ENCODE measurements around the gene ADGB.
"Not testable (repeated sequence)": the region's sequence is repeated elsewhere in the genome, so short reads cannot be mapped to it uniquely, and the experiment has no call there.

The ADGB gene

DNA sequence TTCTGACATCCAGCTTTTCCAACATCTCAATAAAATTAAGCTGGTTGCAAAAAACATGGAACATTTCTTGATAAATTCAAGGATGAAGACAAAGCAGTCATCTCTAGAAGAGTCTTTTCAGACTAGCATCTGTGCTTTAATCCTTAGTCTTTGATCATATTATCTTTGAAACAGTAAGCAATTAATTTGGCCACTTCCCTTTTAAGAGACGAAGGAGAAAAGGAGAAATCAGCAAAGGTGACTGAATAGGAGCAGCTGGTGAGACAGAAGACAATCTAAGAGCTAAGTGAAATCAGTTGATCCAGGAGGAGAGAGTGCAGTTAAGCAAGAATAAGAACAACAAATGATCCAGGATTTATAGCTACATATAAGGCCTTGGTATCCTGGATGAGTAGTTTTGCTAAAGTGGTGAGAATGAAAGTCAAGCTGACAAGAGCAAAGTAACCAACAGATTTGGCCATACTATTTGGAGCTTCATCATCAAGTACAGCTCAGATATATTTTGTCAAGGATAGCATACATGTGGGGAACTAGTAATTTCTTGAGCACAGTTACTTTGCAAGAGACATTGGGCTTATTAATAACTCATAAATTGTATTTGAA is 215.5 kb downstream of the ADGB start:
- DNase-seq (ENCODE audit: low read depth in 2 of 2, low spot score in 1 of 2) = no peak

DNA sequence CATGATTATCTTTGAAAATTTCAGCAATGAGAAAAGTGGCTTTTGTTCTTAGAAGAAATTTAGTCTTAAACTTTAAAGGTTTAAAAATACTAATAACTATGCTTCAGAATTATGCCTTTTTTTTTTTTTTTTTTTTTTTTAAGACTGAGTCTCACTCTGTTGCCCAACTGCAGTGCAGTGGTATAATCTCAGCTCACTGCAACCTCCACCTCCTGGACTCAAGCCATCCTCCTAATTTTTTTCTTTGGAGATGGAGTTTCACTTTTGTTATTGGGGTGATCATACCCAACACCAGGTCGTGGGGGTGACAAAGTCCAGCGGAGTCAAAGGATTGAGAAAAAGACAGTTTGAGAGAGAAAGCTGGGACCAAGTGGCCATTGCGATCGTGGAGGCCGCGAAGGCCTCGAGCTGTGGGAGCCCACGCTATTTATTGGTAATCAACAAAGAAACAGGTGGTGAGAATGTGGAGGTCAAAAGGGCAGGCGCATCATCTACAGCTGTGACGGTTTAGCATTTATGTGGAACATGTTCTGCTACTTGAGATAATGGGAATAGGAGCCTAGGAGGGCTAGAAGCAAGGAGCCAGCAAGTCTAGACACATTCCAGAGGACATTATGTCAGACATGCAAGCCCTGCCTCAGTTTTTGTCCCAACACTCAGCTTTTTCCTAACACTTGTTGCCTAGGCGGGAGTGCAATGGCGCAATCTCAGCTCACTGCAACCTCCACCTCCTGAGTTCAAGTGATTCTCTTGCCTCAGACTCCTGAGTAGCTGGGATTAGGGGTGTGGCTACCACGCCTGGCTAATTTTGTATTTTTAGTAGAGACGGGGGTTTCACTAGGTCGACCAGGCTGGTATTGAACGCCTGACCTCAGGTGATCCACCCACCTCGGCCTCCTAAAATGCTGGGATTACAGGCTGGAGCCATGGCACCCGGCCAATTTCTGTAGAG is 217.0 kb downstream of the ADGB start:
- not testable (repeated sequence) for DNase-seq (ENCODE audit: low read depth in 2 of 2, low spot score in 1 of 2)

DNA sequence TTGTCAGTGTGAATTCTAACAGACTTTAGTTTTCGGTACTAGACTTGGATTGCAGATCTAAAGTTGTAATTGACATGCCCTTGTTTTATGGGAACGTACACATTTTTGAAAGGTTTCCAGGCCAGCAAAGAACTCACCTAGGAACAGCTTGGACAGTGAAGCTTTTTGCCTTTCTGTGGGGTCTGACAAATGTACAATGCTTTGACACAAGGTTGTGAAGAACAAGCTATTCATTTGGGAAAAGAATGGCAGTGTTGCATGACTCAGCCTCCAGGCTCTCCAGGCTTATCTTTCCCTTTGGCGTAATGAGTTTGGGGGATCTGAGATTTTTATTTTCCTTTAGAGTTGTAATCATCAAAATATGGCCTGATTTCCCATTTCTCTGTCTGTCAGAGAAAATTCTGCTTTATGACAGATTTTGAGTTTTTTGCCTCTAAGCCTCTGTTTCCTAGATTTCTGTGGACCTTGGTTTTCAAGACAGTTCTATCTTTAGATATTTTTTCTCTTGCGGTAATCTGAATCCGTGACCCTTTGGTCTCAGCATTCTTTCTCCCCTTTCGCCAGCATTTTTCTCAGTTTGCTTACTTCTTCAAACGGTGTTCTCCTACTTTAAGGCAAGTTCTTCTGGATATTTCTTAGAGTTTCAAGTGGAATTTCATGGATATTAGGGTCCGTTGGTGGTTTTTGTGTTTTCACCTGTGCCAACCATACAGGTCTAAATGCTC is 221.0 kb downstream of the ADGB start:
- DNase-seq (ENCODE audit: low read depth in 2 of 2, low spot score in 1 of 2) = no peak

DNA sequence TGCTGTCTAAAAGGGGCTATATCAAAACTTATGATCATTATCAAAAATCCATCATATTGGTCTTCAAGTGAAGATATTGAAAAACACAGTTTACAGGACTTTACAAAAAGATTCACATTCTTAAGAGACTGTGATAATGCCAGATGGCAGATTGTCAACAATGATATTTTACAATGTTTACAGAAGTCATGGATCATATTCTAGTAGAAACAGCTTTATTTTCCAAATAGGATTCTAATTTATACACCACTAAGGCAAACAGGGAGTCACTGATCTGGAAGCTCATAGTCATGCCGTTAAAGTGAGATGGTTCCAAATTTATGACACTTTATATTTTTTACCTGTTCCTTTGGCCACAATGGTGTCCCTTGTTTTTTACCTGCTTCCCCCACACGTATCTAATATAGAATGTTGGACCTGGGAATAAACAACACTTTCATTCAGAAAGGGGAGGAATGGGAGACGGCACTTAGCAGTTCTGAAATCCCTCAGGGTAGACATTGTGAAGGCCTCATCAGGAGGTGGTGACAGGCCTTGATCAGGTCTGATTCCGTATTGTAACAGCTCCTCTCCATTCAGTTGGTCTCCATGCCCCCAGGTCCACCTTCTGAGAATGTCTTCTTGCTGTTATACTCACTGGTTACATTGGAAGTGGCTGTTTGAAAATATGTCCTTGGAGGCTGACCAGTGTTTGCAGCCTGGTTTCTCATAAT is 228.6 kb downstream of the ADGB start:
- no peak for DNase-seq (ENCODE audit: low read depth in 2 of 2, low spot score in 1 of 2)

DNA sequence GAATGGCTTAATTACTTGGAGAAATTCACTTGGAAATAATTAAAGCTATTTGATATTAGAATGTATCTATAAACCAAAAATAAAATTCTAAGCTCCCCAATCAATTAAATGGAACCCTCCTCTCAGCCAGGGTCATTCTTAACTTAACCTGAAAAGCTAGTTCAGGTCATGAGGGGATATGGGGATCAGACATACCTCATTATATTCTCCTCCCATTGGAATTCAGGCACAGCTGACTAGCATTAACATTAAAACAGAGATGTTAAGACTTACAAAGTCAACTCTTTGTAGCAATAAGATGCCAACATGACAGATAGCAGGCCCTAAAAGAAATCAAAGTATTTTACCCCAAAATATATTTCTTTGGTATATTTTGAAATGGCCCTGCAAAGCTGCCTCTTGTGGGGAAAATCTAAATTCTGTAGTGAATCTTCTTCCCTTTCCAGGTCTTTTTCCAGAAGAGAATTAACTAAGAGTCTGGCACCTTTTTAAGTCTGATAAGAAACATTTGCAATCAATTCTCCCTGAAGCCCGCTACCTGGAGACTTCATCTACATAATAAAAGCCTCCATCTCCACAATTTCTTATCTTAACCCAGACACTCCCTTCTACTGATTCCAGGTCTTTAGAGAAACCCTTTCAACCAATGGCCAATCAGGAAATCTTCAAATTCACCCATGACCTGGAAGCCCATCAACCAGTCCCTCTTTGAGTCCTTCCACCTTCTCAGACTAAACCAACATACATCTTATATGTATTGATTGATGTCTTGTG is 231.2 kb downstream of the ADGB start:
- no peak for DNase-seq (ENCODE audit: low read depth in 2 of 2, low spot score in 1 of 2)

DNA sequence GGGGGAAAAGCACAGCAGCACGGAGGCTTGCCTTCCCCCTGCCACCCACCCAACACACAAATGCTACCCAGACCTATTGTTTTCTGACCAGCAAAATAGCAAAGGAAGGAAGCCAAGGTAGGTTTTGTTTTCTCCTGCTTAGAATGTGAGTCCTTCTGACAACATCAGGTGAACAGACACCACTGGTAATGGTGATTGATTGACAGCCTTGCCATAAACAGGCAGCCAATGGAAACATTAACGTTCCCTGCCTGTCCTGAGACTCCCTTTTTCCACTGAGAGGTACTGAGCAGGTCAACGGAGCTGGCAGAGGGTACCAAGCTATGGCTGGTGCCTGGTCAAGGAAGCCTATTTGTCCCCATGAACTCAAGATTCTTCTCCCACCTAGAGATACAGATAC is 234.4 kb downstream of the ADGB start:
- no peak for DNase-seq (ENCODE audit: low read depth in 2 of 2, low spot score in 1 of 2)

DNA sequence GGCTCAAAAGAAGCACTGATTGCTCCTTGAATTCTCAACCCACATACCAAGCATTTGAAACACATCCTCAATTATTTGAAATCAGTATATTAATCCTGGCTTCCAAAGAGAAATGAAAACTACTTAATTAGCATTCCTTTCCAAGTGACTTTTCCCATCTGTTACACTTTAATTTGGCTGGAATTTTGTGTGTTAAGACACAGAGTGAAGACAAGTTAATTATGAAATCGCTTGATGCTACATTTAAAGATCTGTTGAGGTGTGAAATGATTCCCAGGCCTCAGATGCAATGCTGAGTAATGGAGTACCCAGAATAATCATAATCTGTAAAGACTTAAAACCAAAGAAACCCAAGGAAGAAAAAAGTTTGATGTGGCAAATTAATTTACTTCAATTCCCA is 241.4 kb downstream of the ADGB start:
- no peak for DNase-seq (ENCODE audit: low read depth in 2 of 2, low spot score in 1 of 2)

DNA sequence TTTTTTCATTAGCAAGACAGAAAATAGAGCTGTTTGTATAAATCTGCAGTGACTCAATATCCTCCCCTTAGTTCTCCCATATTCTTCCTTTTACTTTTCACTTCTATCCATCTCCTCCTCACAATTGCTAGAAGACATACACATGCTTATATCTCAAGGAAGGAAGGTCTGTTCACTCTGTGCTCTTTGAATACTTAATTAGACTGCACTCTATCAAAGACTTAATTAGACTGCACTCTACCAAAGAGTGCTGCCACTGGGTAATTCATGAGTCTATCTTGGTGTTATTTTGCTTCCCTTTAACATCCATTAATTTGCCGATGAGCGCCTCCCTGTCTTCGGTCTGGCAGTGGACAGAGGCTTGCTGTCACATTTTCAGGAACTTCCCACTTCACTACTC is 241.9 kb downstream of the ADGB start:
- DNase-seq (ENCODE audit: low read depth in 2 of 2, low spot score in 1 of 2) = no peak

DNA sequence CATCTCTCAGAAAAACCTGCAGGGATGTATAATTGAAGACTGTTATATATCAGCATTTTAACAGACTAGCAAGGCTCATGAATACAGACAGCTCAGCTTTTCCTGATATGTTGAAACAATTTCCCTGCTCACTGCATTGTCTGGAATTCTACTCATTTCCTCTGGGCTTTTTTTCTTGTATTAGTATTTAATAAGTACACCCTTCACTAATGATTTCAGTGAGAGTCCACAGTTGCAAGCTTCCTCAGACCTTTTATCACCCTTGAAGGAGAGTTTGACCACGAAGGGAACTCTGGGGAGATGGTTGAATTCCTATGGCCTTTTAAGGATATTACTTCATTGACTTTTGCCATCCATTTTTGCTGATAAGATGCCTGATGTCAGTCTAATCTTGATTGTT is 248.7 kb downstream of the ADGB start:
- no peak for DNase-seq (ENCODE audit: low read depth in 2 of 2, low spot score in 1 of 2)

DNA sequence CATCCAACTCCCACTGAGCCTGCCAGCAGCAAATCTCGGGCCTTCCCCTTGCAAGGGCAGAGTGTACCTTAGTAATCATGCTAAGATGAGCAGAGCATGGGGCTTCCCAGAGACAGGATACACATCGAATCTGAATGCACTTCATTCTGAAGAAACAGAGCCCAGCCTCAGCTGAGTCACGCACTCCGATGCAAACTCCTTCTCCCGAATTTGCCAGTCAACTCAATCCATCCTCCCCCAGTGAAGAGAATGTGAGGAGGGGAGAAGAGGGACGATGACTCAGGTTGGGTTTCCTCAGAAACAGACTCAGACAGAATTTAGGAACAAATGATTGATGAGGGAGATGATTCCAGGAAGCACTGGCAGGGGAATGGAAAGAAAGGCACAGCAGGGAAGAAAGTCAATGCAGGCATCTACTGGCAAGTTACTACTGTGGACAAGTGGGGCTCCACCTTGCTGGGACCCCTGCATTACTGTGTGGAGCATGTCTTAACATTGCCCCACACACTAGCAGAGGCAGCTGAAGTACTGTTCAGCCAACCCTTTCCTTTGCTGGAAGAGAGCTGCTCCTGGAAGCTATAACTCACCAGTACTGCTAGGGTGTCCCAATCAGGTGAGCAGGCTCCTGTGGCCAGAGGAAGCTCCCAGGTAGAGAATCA is 251.6 kb downstream of the ADGB start:
- no peak for DNase-seq (ENCODE audit: low read depth in 2 of 2, low spot score in 1 of 2)

DNA sequence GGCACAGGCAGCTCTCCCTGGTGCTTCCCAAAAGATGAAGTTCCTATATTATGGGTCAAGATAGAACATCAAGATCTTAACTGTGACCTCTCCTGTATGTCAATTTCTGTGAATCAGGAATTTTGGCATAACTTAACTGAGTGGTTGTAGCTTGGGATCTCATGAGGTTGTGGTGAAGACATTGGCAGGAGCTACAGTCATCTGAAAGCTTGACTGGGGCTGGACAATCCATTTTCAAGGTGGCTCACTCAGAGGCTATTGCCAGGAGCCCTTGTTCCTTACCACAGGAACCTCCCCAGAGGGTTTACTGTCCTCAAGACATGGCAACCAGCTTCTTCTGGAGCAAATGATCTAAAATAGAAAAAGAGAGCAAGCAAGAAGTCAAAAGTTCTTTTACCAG is 252.2 kb downstream of the ADGB start:
- DNase-seq (ENCODE audit: low read depth in 2 of 2, low spot score in 1 of 2) = no peak

DNA sequence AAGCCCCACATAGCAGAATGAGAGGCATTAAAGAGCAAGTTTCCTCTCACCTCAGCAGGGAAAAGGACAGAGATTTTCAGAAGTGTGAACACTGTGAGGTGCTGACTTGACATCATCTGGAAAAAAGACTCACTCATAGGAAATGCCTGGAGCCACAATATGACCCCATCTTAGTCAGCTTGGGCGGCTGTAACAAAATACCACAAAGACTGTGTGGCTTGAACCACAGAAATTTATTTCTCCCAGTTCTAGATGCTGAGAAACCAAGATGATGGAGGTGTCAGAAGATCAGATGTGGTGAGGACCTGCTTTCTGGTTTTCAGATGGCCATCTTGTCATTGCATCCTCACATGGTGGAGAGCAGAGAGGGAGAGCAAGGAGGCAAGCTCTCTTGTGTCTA is 253.1 kb downstream of the ADGB start:
- no peak for DNase-seq (ENCODE audit: low read depth in 2 of 2, low spot score in 1 of 2)

DNA sequence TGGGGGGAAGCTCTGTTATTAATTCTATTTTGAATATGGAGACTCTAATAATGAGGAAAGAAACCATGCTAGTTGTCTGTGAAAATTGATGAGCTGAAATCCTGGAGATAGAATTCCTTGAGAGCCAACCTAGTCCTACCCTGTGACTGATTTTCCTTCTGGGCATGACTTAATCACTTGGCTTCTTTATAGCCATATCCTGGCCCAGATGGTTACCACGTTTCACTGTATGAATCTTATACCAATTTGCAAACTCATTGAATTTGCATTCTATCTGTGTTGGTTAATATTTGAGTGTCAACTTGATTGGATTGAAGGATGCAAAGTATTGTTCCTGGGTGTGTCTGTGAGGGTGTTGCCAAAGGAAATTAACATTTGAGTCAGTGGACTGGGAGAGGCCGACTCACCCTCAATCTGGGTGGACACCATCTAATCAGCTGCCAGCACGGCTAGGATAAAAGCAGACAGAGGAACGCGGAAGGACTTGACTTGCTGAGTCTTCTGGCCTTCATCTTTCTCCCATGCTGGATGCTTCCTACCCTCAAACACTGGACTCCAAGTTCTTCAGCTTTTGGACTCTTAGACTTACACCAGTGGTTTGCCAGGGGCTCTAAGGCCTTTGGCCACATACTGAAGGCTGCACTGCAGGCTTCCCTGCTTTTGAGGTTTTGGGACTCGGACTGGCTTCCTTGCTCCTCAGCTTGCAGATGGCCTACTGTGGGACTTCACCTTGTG is 255.9 kb downstream of the ADGB start:
- DNase-seq (ENCODE audit: low read depth in 2 of 2, low spot score in 1 of 2) = not testable (repeated sequence)

DNA sequence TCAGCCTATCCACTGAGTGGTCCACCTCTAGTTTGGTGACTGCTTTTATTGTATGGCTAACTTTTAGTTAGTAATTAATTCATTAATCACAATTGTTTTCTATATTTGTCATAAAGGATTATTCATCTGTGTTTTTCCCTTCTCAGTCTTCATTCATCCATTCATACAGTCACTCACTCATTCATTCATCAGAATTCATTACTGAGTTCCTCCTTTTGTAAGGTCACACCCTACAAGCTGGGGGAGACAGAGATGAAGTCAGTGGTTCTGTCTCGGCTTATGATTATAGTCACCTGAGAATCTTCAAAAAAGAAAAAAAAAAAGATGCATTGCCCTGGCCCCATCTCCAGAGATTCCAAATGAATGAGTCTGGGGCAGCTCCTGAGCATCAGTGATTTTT is 257.1 kb downstream of the ADGB start:
- DNase-seq (ENCODE audit: low read depth in 2 of 2, low spot score in 1 of 2) = no peak

DNA sequence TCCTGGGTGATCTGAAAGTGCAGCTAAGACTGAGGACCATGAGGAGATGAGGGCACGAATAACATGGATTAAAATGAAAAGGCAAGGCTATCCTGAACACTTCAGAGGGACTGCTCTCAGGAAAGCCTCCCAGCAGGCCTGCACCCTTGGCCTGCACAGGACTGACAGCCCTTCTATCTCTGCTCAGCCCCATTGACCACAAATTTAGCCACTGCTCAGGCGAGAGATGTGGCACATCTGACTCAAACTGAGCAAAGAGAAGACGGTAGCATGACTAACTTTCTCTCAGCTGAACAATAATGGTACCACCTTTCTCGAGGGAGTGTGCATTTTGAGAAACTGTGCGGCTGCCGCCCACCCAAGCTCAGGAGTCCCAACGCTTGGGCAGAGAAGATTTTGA is 257.5 kb downstream of the ADGB start:
- no peak for DNase-seq (ENCODE audit: low read depth in 2 of 2, low spot score in 1 of 2)

DNA sequence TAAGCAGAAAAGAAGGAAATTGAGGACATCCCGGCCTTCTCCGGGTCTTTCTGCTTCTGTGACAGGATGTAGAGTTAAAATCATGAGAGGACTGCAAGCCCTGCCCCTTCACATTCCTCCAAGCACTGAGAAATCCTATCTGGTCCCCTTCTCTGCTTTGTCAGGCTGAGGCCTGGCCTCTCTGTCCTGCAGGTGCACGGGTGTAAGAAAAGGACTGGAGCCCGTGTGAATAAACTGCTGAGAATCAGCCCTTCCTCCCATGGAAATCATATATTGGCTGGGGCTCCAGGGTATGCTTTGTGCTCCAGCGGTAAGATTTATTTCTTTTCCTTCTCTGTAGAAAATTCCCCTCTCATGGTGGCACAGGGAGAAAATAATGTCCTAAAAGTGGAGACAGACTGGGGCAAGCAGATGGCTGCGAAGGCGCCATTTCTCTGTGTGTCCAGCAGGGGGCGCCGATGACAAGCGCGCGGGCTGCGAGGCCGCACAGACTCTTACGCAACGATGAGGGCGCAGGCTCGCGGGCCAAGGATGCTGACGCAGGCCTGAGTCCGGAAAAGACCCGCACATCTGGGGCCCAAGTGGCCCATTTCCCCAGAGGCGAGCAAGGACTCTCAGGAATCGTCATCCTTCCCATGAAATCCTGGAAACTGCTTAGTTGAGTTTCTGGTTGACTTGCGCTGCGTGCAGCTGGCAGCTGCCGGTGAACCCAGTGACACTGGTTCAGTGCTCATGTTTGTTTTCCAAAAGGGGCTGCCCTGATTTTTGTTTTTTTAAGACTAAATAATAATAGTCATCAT is 258.6 kb downstream of the ADGB start:
- DNase-seq (ENCODE audit: low read depth in 2 of 2, low spot score in 1 of 2) = peak; percentile 45 to 52

DNA sequence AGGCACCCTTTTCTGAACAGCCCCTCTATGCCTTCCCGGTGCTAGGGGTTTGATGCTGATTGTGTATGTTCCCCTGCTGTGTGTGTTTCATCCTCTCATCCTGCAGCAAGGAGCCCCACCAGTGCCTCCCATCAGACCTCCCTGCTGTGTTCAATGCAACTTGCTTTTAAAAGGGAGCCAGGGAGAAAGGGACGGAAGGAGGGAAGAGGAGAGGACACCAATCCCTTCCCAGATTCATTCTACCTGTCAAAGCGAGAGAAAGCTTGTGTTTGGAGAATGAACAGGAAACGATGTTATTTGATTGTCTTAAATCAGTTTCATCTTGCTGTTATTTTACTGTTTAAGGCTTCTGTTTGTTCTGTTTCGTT is 259.2 kb downstream of the ADGB start:
- no peak for DNase-seq (ENCODE audit: low read depth in 2 of 2, low spot score in 1 of 2)

DNA sequence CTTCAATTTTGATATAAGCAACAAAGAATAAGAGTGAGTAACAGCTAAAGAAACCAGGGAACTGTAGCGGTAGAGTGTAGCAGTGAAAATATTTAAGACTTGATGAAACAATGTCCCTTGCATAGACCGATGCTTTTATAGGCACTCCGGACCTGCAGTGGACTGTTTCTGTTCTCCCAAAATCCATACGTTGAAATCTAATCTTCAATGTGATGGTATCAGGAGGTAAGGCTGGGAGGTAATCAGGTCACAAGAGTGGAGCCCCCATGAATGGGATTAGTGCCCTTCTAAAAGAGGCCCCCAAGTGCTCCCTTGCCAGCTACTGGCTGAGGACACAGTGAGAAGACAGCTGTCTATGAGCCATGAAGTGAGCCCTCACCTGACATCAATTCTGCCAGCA is 260.4 kb downstream of the ADGB start:
- DNase-seq (ENCODE audit: low read depth in 2 of 2, low spot score in 1 of 2) = no peak

Measured in stimulated activated CD8-positive, alpha-beta memory T cell treated with anti-CD3 and anti-CD28 coated beads, Interleukin-4, amount 100 ng/mL, for 1 hour (primary cell).